K562 (cell line): ENCODE data around the gene ASIC3. TPM values are rescaled to one million over a fixed set of nuclear protein-coding genes. Genes with fewer than 3 reads are reported as not detected.

Source experiments
- BCLAF1 ChIP-seq, 2 experiments: fragments of 450-650 bp in 1 of 2; IDR thresholded peaks; 2 replicates each; pipeline ENCODE4 v1.6.1; 2011 to 2017; ENCODE audit warnings: low read depth in 2 of 2, antibody characterized with exemption in 1 of 2, borderline replicate concordance in 1 of 2, low read length in 1 of 2, mild to moderate bottlenecking in 1 of 2, mixed read lengths in 1 of 2; ENCODE audit not compliant: control insufficient read depth in 1 of 2
- BRCA1 ChIP-seq, 2 experiments: fragments of 450-650 bp in 1 of 2; sonication (generic) in 1 of 2; formaldehyde crosslinking in 1 of 2; IDR thresholded peaks; 2 replicates each; pipeline versions ENCODE4 v1.5.0 to v1.6.1; 2017 to 2020; ENCODE audit warnings: mild to moderate bottlenecking in 1 of 2, missing genetic modification reagents in 1 of 2
- CXXC5 ChIP-seq: fragments of 250-450 bp; sonication (Bioruptor Pico); IDR thresholded peaks from 2 replicates; pipeline ENCODE4 v1.8.0; 2022; ENCODE audit warnings: inconsistent platforms, mild to moderate bottlenecking, moderate library complexity
- GATAD2B ChIP-seq: fragments of 450-650 bp; IDR thresholded peaks from 2 replicates; pipeline ENCODE4 v1.6.1; 2017; ENCODE audit warnings: mild to moderate bottlenecking, borderline replicate concordance
- KAT2B ChIP-seq: IDR thresholded peaks from one replicate; pipeline ENCODE4 v1.6.1; 2012; ENCODE audit warnings: low read depth, mild to moderate bottlenecking, control low read depth, inconsistent platforms, low read length, moderate library complexity
- MAFK ChIP-seq: IDR thresholded peaks from 2 replicates; pipeline ENCODE4 v1.6.1; 2011; ENCODE audit warnings: low read length, improper control_type of control experiment
- MCM5 ChIP-seq: fragments of 450-650 bp; IDR thresholded peaks from 2 replicates; pipeline ENCODE4 v1.6.1; 2016; ENCODE audit warnings: low read depth
- MEF2A ChIP-seq: IDR thresholded peaks from 2 replicates; pipeline ENCODE4 v1.6.1; 2011; ENCODE audit warnings: low read depth, mild to moderate bottlenecking, low read length, moderate library complexity; ENCODE audit not compliant: control insufficient read depth
- RBM25 ChIP-seq: fragments of 200-400 bp; formaldehyde crosslinking; IDR thresholded peaks from 2 replicates; pipeline ENCODE4 v1.6.1; 2018; ENCODE audit warnings: low read length, low read depth, moderate library complexity; ENCODE audit not compliant: severe bottlenecking
- SMAD1 ChIP-seq: fragments of 150-350 bp; IDR thresholded peaks from 2 replicates; pipeline ENCODE4 v1.6.1; 2014; ENCODE audit warnings: low read length, low read depth; ENCODE audit not compliant: partially characterized antibody
- TGIF2 ChIP-seq: sonication (generic); formaldehyde crosslinking; IDR thresholded peaks from 2 replicates; pipeline ENCODE4 v1.8.1; 2022; ENCODE audit warnings: mild to moderate bottlenecking, missing genetic modification reagents, moderate library complexity
- THRAP3 ChIP-seq: fragments of 450-650 bp; IDR thresholded peaks from 2 replicates; pipeline ENCODE4 v1.6.1; 2016; ENCODE audit warnings: mild to moderate bottlenecking, inconsistent platforms, borderline replicate concordance
- ZBTB40 ChIP-seq, 2 experiments: fragments of 450-650 bp in 1 of 2; sonication (generic) in 1 of 2; formaldehyde crosslinking in 1 of 2; IDR thresholded peaks; 2 replicates each; pipeline versions ENCODE4 v1.7.1 to v1.9.0; 2016 to 2022; ENCODE audit warnings: inconsistent platforms in 1 of 2, mild to moderate bottlenecking in 1 of 2, missing genetic modification reagents in 1 of 2
- ZC3H4 ChIP-seq: sonication (generic); formaldehyde crosslinking; IDR thresholded peaks from 2 replicates; pipeline ENCODE4 v1.9.0; 2021; ENCODE audit warnings: missing genetic modification reagents, borderline replicate concordance
- polyA plus RNA-seq, 8 experiments: library from polyadenylated mRNA; depleted of rRNA in 4 of 8; stranded (reverse) in 5 of 8; unstranded in 3 of 8; fragments of >200 nt; fragmentation: Nextera tagmentation in 2 of 8; fragmentation: Illumina TruSeq in 1 of 8; extraction: Ambion mirVana in 2 of 8; extraction: Trizol in 1 of 8; gene quantifications; 2 replicates each; pipeline versions ENCODE4 v1.2.1 to v1.2.3, GENCODE V29; 2011 to 2014; ENCODE audit warnings: inconsistent platforms in 1 of 8, missing spikeins in 1 of 8
- total RNA-seq, 7 experiments: library from RNA; depleted of rRNA in 6 of 7; stranded (reverse); fragments of >200 nt in 6 of 7; fragmentation: Illumina TruSeq in 2 of 7; extraction: Trizol in 2 of 7; gene quantifications; 2 replicates each; pipeline versions ENCODE4 v1.2.1 to v1.2.3, GENCODE V29; 2011 to 2021; ENCODE audit warnings: low replicate concordance in 1 of 7

Gene ASIC3
- total and polyA plus RNA-seq, 9 of the 15 experiments (the other 6 are each of a cell fraction or from before 2014, with no cell fraction given) = 0.11 to 5.0 (median 0.87) TPM

- TF ChIP-seq BCLAF1 (IDR thresholded peaks at IDR 0.05; ENCODE audit: borderline replicate concordance in 1 of 2, control insufficient read depth in 1 of 2, low read depth in 2 of 2, low read length in 1 of 2) (no peak), TGIF2 (CRISPR knock-in tag) (no peak), RBM25 (no peak), MEF2A (no peak), MAFK (no peak), GATAD2B (no peak), KAT2B (no peak), ZBTB40 (IDR thresholded peaks at IDR 0.05) (no peak), ZBTB40 (CRISPR knock-in tag; IDR thresholded peaks at IDR 0.05) (no peak), ZC3H4 (CRISPR knock-in tag) (0 out of 2 replicates have a peak, but pooled peaks have one; percentile 17), BRCA1 (IDR thresholded peaks at IDR 0.05) (no peak), BRCA1 (CRISPR knock-in tag; IDR thresholded peaks at IDR 0.05) (no peak), SMAD1 (no peak), CXXC5 (CRISPR knock-in tag) (no peak), MCM5 (no peak), THRAP3 (0 out of 2 replicates have a peak, but pooled peaks have one; percentile 6)
These were observed 31.0 kb downstream of the ASIC3 start (continued) for GRCh38 chr7:151079199-151079910.
